Thyroid gland (tissue), 4 donors: ENCODE measurements around the gene TOMM40.

ENCODE experiments used
- POLR2A ChIP-seq, 2 donors: fragments of 450-650 bp; IDR thresholded peaks; one replicate each; pipeline ENCODE4 v1.6.1; 2017; ENCODE audit warnings: antibody characterized with exemption in 2 of 2, mild to moderate bottlenecking in 2 of 2, moderate library complexity in 1 of 2
- TF ChIP-seq, protein P1 (sequence below), 6 experiments: fragments of 200-600 bp in 3 of 6; fragments of 450-650 bp in 3 of 6; sonication (generic) in 3 of 6; IDR thresholded peaks; one replicate each; pipeline ENCODE4 v1.5.1; 2016 to 2019; ENCODE audit warnings: antibody characterized with exemption in 6 of 6, mild to moderate bottlenecking in 2 of 6, inconsistent platforms in 1 of 6, moderate library complexity in 1 of 6

- no peak for TF ChIP-seq POLR2A (IDR thresholded peaks at IDR 0.05)
- TF ChIP-seq, protein P1, sequence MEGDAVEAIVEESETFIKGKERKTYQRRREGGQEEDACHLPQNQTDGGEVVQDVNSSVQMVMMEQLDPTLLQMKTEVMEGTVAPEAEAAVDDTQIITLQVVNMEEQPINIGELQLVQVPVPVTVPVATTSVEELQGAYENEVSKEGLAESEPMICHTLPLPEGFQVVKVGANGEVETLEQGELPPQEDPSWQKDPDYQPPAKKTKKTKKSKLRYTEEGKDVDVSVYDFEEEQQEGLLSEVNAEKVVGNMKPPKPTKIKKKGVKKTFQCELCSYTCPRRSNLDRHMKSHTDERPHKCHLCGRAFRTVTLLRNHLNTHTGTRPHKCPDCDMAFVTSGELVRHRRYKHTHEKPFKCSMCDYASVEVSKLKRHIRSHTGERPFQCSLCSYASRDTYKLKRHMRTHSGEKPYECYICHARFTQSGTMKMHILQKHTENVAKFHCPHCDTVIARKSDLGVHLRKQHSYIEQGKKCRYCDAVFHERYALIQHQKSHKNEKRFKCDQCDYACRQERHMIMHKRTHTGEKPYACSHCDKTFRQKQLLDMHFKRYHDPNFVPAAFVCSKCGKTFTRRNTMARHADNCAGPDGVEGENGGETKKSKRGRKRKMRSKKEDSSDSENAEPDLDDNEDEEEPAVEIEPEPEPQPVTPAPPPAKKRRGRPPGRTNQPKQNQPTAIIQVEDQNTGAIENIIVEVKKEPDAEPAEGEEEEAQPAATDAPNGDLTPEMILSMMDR (IDR thresholded peaks at IDR 0.05) = no peak
Observed at GRCh38 chr19:44894946-44895345, 3.9 kb downstream of the TOMM40 start.
